GM12878 (cell line): ENCODE results near the gene PPP1R37. TPM values are rescaled to one million over a fixed set of nuclear protein-coding genes. Genes with fewer than 3 reads are reported as not detected.

Source experiments
- ATAC-seq: fragments of 200-7000 bp; cut with Tn5 transposase; 3 replicates; pipeline ENCODE4 v1.9.1; 2020; ENCODE audit warnings: mild to moderate bottlenecking, moderate library complexity
- BruUV-seq: library from RNA; stranded (reverse); fragments of 400-500 nt; replicated peaks from 2 replicates; lab custom pipeline; 2021; lab: Mats Ljungman, UMichigan
- CTCF ChIA-PET: fragments of 300-600 bp; sonication (Branson Sonifier 250); formaldehyde crosslinking; extraction: SDS; loops from one replicate; lab custom pipeline; 2021; ENCODE audit warnings: inconsistent platforms; lab: Yijun Ruan, JAX
- POLR2A ChIA-PET: fragments of 350-600 bp; formaldehyde crosslinking; extraction: SDS; loops from one replicate; lab custom pipeline; 2021; ENCODE audit warnings: inconsistent platforms; lab: Charles Lee
- RAD21 ChIA-PET: fragments of 300-600 bp; sonication (Branson Sonifier 250); formaldehyde crosslinking; loops from one replicate; lab custom pipeline; 2023; ENCODE audit warnings: antibody characterized with exemption; ENCODE audit not compliant: unreplicated experiment; lab: Charles Lee
- SMC1A ChIA-PET: fragments of 300-600 bp; sonication (Branson Sonifier 250); formaldehyde crosslinking; loops from one replicate; lab custom pipeline; 2023; ENCODE audit not compliant: unreplicated experiment, uncharacterized antibody; lab: Charles Lee
- DNase-seq: peaks from one replicate; pipeline ENCODE4 v3.0.0-alpha.2; 2011; ENCODE audit warnings: low read depth, low spot score
- FAIRE-seq: peaks from 3 replicates; lab custom pipeline; 2011; peaks lifted over from hg19 to GRCh38; lab: Jason Lieb, UNC
- H2AFZ ChIP-seq: 2 replicates; pipeline ENCODE4 v1.6.0; 2011; ENCODE audit warnings: low read depth, low read length, control low read depth; ENCODE audit not compliant: control insufficient read depth
- H3K27ac ChIP-seq: 2 replicates; pipeline ENCODE4 v1.5.1; 2011; ENCODE audit warnings: control low read depth; ENCODE audit not compliant: control insufficient read depth, insufficient read depth
- H3K27me3 ChIP-seq, 2 experiments: replicated peaks in 1 of 2; 2 replicates each; pipeline versions ENCODE4 v1.6.0 to v1.6.1; 2011; ENCODE audit warnings: low read length in 1 of 2; ENCODE audit not compliant: control insufficient read depth in 2 of 2, insufficient read depth in 2 of 2
- H3K36me3 ChIP-seq, 2 experiments: 2 replicates each; pipeline ENCODE4 v1.5.1; 2011; ENCODE audit warnings: low read length in 1 of 2; ENCODE audit not compliant: control insufficient read depth in 2 of 2, insufficient read depth in 2 of 2
- H3K4me1 ChIP-seq: 2 replicates; pipeline ENCODE4 v1.6.1; 2011; ENCODE audit warnings: mild to moderate bottlenecking, low read length, moderate library complexity, mixed read lengths; ENCODE audit not compliant: control insufficient read depth, insufficient read depth
- H3K4me2 ChIP-seq: 2 replicates; pipeline ENCODE4 v1.6.0; 2011; ENCODE audit warnings: control low read depth; ENCODE audit not compliant: control insufficient read depth, insufficient read depth
- H3K4me3 ChIP-seq: fragments of 200-600 bp; sonication (generic); 2 replicates; pipeline ENCODE4 v1.5.1; 2016
- H3K79me2 ChIP-seq: 2 replicates; pipeline ENCODE4 v1.6.0; 2011; ENCODE audit warnings: low read length; ENCODE audit not compliant: control insufficient read depth, insufficient read depth
- H3K9ac ChIP-seq: 2 replicates; pipeline ENCODE4 v1.8.0; 2011; ENCODE audit warnings: low read length, control low read depth, mixed read lengths; ENCODE audit not compliant: control insufficient read depth, insufficient read depth
- H3K9me3 ChIP-seq: replicated peaks from 3 replicates; pipeline ENCODE4 v1.5.1; 2011; ENCODE audit warnings: mild to moderate bottlenecking, low read length; ENCODE audit not compliant: control insufficient read depth, insufficient read depth
- H4K20me1 ChIP-seq: 2 replicates; pipeline ENCODE4 v1.6.0; 2011; ENCODE audit not compliant: control insufficient read depth, insufficient read depth
- MTA3 ChIP-seq: IDR thresholded peaks from 2 replicates; pipeline ENCODE4 v1.6.1; 2012; ENCODE audit warnings: low read length, inconsistent platforms, borderline replicate concordance
- POLR2A ChIP-seq: IDR thresholded peaks from 2 replicates; pipeline ENCODE4 v1.6.1; 2011; ENCODE audit warnings: low read depth, mild to moderate bottlenecking, low read length
- SKIL ChIP-seq: fragments of 450-650 bp; IDR thresholded peaks from 2 replicates; pipeline ENCODE4 v1.6.1; 2017; ENCODE audit warnings: mild to moderate bottlenecking, low read depth, inconsistent platforms; ENCODE audit not compliant: poor library complexity, severe bottlenecking
- STAT3 ChIP-seq: IDR thresholded peaks from 2 replicates; pipeline ENCODE4 v1.6.1; 2011; ENCODE audit warnings: low read depth, low read length, improper control_type of control experiment
- whole genome bisulfite sequencing: methylation state at CpG from one replicate; pipeline ENCODE4 v1.1.6; 2016; ENCODE audit warnings: low lambda C conversion rate; ENCODE audit not compliant: insufficient replicate concordance, insufficient coverage; ENCODE audit errors: missing lambda C conversion rate; 5-methylcytosine and 5-hydroxymethylcytosine counted together
- in situ Hi-C: fragments of 300-500 bp; cut with MboI; formaldehyde crosslinking; loops from 9 replicates; pipeline ENCODE4 v1.14.3; 2018; ENCODE audit warnings: mixed read lengths
- intact Hi-C: fragments of 100-400 bp; cut with micrococcal nuclease; formaldehyde crosslinking; loops from one replicate; pipeline ENCODE4 v1.14.2; 2022; ENCODE audit not compliant: unreplicated experiment
- polyA plus RNA-seq, 11 experiments: library from polyadenylated mRNA; depleted of rRNA in 4 of 11; unstranded in 6 of 11; stranded (reverse) in 5 of 11; fragments of >200 nt; fragmentation: Nextera tagmentation in 4 of 11; fragmentation: Illumina TruSeq in 1 of 11; extraction: Ambion mirVana in 4 of 11; extraction: Trizol in 1 of 11; gene quantifications; 1 replicate in 1 of 11; 2 replicates in 10 of 11; pipeline versions ENCODE4 v1.2.1 to v1.2.3, GENCODE V29; 2011 to 2016; ENCODE audit warnings: inconsistent platforms in 2 of 11, missing spikeins in 2 of 11, low read depth in 1 of 11
- total RNA-seq, 4 experiments: library from RNA; depleted of rRNA in 3 of 4; stranded (reverse); fragments of >200 nt in 3 of 4; fragmentation: Illumina TruSeq in 1 of 4; extraction: Trizol in 1 of 4; gene quantifications; 2 replicates each; pipeline versions ENCODE4 v1.2.1 to v1.2.3, GENCODE V29; 2013 to 2021

PPP1R37 gene
- total and polyA plus RNA-seq, 10 of the 15 experiments (the other 5 are each of a cell fraction or from before 2014, with no cell fraction given), result 0.09 to 21.3 (median 5.1) TPM; not detected in 1

GRCh38 chr19:45063851-45064801 lies 28.9 kb upstream of the PPP1R37 start:
- ATAC-seq (no peak), DNase-seq (no peak), FAIRE-seq (no peak)
- Histone ChIP-seq H2AFZ (no peak overlapping the region), H4K20me1 (no peaks in the 10 kb centered on the region), H3K79me2 (no peaks in the 10 kb centered on the region), H3K9me3 (no peaks in the 10 kb centered on the region), H3K36me3 (peaks cover 16 to 47% of the 10 kb centered on the region in 2 experiments), H3K27me3 (no peaks in the 10 kb centered on the region), H3K4me2 (no peak overlapping the region), H3K9ac (no peak overlapping the region), H3K4me3 (no peak overlapping the region), H3K4me1 (no peaks in the 10 kb centered on the region)
- ChIA-PET RAD21 (interaction anchor here (1.4 kb wide), 1 partner anchor 25 kb away, joined by 8 read pairs; the partner anchor contains the start of gene CLASRP), POLR2A (interaction anchor here (0.6 kb wide), 1 partner anchor 25 kb away, joined by 5 read pairs; no protein-coding TSS in a partner anchor), SMC1A (no interaction called here)
- intact Hi-C loops, result no loop called here
- in situ Hi-C loops, result no loop called here
- BruUV-seq, result no TSS peak
- WGBS, result 99% methylated on average over 67 of the region's 85 CpGs
- TF ChIP-seq POLR2A (peak; percentile 48; the same call in 1 of the 2 replicates), MTA3 (no peak), STAT3 (no peak)
- TF ChIP-seq, all 136 proteins: peak for 1
- CTCF ChIA-PET, result interaction anchor here (0.6 to 1.4 kb wide), 2 partner anchors 75 to 796 kb away, joined by 3 read pairs; no protein-coding TSS in a partner anchor
- no peak overlapping the region for H3K27ac ChIP-seq

GRCh38 chr19:45066921-45067661 lies 25.9 kb upstream of the PPP1R37 start:
- no TSS peak for BruUV-seq
- ChIA-PET SMC1A (no interaction called here), RAD21 (no interaction called here), POLR2A (interaction anchor here (0.7 kb wide), 1 partner anchor 8 kb away, joined by 4 read pairs; no protein-coding TSS in a partner anchor), CTCF (no interaction called here)
- H3K36me3 ChIP-seq, result peaks cover 9 to 47% of the 10 kb centered on the region in 2 experiments
- H3K27me3 ChIP-seq, result no peaks in the 10 kb centered on the region
- FAIRE-seq (no peak), DNase-seq (no peak), ATAC-seq (no peak)
- TF ChIP-seq POLR2A (0 out of 2 replicates have a peak, but pooled peaks have one; percentile 32), SKIL (no peak)
- WGBS, result 97% methylated on average over 38 of the region's 38 CpGs
- no peak overlapping the region for H3K27ac ChIP-seq
- intact Hi-C loops (no loop called here), in situ Hi-C loops (no loop called here)
- H3K9me3 ChIP-seq, result no peaks in the 10 kb centered on the region
- no peak overlapping the region for H3K4me3 ChIP-seq
- no peaks in the 10 kb centered on the region for H3K79me2 ChIP-seq
- no peak overlapping the region for H3K9ac ChIP-seq
- H4K20me1 ChIP-seq, result no peaks in the 10 kb centered on the region
- no peak overlapping the region for H2AFZ ChIP-seq
- H3K4me1 ChIP-seq, result no peaks in the 10 kb centered on the region
- H3K4me2 ChIP-seq, result no peak overlapping the region
